ENCODE measurements around the gene TMEM243.

DNA sequence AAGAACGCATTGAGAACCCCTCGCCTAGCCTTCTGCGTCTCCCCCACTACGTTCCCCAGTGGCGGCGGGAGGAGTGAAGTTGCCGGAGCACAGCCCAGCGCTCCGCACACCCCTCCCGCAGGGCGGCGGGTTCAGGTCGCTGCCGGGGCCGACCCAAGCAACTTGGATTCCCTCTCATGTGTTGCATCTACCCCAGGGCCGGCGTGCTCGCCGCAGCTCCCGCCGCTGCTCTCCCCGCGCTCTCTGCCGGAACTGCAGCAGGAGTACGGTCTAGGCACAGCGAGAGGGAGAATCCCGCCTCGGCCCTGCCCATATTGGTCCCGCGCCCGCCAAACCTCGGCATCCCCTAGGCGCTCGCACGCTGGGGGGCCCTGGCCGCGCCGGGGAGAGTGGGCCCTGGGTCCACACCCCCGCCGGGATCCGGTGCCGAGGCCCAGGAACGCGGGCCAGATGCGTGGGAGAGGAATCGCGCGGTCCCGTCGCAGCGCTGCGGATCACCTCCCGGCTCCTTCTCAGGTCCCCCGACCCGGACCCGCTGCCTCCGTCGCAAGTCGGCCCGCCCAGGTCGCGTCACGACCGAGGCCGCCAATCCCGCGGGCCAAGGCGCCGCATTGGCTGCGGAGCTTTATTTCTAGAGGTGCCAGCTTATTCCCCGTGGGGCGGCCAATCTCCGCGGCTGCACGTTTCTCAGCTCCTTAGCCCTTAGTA, 648 bp upstream of the TMEM243 start:
- TF ChIP-seq, protein P1, sequence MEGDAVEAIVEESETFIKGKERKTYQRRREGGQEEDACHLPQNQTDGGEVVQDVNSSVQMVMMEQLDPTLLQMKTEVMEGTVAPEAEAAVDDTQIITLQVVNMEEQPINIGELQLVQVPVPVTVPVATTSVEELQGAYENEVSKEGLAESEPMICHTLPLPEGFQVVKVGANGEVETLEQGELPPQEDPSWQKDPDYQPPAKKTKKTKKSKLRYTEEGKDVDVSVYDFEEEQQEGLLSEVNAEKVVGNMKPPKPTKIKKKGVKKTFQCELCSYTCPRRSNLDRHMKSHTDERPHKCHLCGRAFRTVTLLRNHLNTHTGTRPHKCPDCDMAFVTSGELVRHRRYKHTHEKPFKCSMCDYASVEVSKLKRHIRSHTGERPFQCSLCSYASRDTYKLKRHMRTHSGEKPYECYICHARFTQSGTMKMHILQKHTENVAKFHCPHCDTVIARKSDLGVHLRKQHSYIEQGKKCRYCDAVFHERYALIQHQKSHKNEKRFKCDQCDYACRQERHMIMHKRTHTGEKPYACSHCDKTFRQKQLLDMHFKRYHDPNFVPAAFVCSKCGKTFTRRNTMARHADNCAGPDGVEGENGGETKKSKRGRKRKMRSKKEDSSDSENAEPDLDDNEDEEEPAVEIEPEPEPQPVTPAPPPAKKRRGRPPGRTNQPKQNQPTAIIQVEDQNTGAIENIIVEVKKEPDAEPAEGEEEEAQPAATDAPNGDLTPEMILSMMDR (conservative IDR thresholded peaks at IDR 0.05 in 1 of 2, IDR thresholded peaks at IDR 0.05 in 1 of 2; ENCODE audit: low read depth in 1 of 2, low read length in 2 of 2), result peak in 1 of 2 donors; percentile 5
- no peak for TF ChIP-seq EZH2 (IDR thresholded peaks at IDR 0.05; ENCODE audit: low read length, missing control alignments)
